Dendritic cell treated with granulocyte-macrophage colony-stimulating factor and Interleukin-4, amounts not matched to agents 40 ng/mL and 50 ng/mL, for 4 days (primary cell): ENCODE data around the gene PRR36.

ENCODE experiments used
- H3K27ac Mint-ChIP-seq: one replicate; pipeline ENCODE4 v1.8.0; 2022; ENCODE audit warnings: mild to moderate bottlenecking, mixed read lengths
- H3K27me3 Mint-ChIP-seq: one replicate; pipeline ENCODE4 v1.8.0; 2022; ENCODE audit warnings: mild to moderate bottlenecking, mixed read lengths
- H3K36me3 Mint-ChIP-seq: one replicate; pipeline ENCODE4 v1.8.0; 2022; ENCODE audit warnings: low read depth, mixed read lengths
- H3K4me1 Mint-ChIP-seq: one replicate; pipeline ENCODE4 v1.8.0; 2022; ENCODE audit warnings: low read depth, mixed read lengths
- H3K4me3 Mint-ChIP-seq: one replicate; pipeline ENCODE4 v1.8.0; 2022; ENCODE audit warnings: mild to moderate bottlenecking, moderate library complexity, mixed read lengths
- H3K9me3 Mint-ChIP-seq: one replicate; pipeline ENCODE4 v1.8.0; 2022; ENCODE audit warnings: mixed read lengths
- intact Hi-C: fragments of 100-400 bp; cut with micrococcal nuclease; formaldehyde crosslinking; loops from one replicate; pipeline ENCODE4 v1.15.0; 2022

Gene PRR36

GRCh38 chr19:7847664-7848063, 26.5 kb downstream of the PRR36 start:
- Mint-ChIP-seq H3K9me3 (no peaks in the 10 kb centered on the region), H3K36me3 (peaks cover 5% of the 10 kb centered on the region), H3K4me3 (no peak overlapping the region), H3K27me3 (peaks cover 2% of the 10 kb centered on the region), H3K27ac (no peak overlapping the region), H3K4me1 (peaks cover under 1% of the 10 kb centered on the region)
- intact Hi-C loops = no loop called here

DNA sequence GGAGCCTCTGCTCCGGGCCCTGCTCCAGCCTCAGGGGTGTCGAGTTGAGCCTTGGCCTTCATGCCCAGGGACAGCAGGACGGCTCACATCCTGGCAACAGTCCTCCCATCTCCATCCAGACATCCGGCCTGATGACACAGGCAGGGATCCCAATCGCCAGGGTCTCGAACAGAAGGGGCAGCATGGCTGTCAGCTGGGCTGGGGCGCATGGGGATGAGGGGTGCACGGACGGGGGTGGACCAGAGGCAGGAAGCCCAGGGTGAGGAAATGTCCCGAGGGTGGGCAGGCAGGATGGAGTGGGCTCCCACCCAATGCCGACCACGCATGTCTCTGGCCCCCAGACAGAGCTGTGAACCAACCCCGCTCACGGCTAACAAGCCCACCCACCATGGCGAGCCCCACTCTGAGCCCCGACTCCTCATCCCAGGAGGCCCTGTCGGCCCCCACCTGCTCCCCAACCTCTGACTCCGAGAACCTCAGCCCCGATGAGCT, 28.0 kb downstream of the PRR36 start:
- Mint-ChIP-seq H3K4me1 (no peaks in the 10 kb centered on the region), H3K27me3 (no peaks in the 10 kb centered on the region), H3K4me3 (no peak overlapping the region), H3K36me3 (peaks cover under 1% of the 10 kb centered on the region), H3K27ac (no peak overlapping the region), H3K9me3 (no peaks in the 10 kb centered on the region)
- intact Hi-C loops = no loop called here

DNA sequence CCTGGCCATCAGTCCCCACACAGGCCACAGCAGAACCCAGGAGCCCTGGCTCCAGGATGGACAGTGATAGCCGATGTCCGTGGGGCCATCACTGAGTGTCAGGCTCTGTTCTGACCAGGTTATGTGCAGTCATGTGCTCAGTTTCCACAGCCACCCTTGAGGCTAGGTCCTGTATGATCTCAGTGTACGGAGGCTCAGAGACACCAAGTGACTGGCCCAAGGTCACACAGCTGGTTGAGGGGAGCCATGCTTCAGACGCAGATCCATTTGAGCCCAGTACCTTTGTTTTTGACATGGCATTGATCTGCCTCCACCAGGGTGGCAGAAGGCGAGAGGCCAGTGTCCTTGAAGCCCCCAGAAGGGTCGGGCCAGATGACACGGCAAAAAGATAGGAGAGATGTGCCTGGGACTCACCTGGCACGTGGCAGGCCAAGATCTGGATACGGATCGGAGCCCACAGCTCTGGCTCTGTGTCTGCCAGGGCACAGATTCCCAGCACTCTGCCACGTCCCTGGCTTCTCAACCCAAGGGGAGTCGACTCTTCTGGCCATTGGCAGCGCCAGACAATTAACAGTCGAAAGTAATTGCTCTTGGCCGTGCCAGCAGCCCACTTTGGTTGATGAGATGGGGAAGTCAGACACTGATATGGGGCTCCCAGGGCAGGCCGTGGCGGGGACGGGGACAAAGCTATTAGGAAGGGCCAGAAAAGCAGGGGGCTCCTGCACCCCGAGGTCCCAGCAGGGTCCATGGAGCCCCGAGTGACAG, 28.6 kb downstream of the PRR36 start:
- H3K9me3 Mint-ChIP-seq = no peaks in the 10 kb centered on the region
- intact Hi-C loops = no loop called here
- H3K4me1 Mint-ChIP-seq = no peaks in the 10 kb centered on the region
- no peaks in the 10 kb centered on the region for H3K36me3 Mint-ChIP-seq
- no peaks in the 10 kb centered on the region for H3K27me3 Mint-ChIP-seq
- no peak overlapping the region for H3K4me3 Mint-ChIP-seq
- H3K27ac Mint-ChIP-seq = no peak overlapping the region

DNA sequence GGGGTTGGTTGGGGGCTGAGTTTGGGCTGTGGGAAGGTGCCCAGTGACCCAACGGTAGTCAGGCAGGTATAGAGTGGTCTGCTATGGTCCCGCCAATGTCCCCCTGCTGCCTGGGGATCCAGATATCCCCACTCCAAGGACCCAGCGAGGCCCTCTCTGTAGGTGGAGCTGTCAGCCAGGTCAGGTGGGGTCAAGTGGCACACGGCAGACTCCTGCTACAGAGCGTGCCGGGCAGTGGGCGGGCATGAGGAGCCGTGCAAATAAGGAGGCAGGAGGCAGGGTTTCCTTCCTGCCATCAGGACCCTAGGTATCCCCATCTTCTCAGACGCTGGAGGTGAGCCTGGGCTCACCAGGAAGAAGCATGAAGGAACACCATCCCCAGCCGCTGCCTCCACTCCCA, 29.2 kb downstream of the PRR36 start:
- intact Hi-C loops = no loop called here
- Mint-ChIP-seq H3K27ac (no peak overlapping the region), H3K27me3 (no peaks in the 10 kb centered on the region), H3K4me3 (no peak overlapping the region), H3K9me3 (no peaks in the 10 kb centered on the region), H3K4me1 (no peaks in the 10 kb centered on the region), H3K36me3 (no peaks in the 10 kb centered on the region)

GRCh38 chr19:7844405-7844804, 29.8 kb downstream of the PRR36 start:
- Mint-ChIP-seq H3K36me3 (no peaks in the 10 kb centered on the region), H3K4me1 (no peaks in the 10 kb centered on the region), H3K9me3 (no peaks in the 10 kb centered on the region), H3K27me3 (no peaks in the 10 kb centered on the region), H3K4me3 (no peak overlapping the region), H3K27ac (no peak overlapping the region)
- intact Hi-C loops = no loop called here

- Mint-ChIP-seq H3K9me3 (no peaks in the 10 kb centered on the region), H3K27ac (no peak overlapping the region), H3K27me3 (no peaks in the 10 kb centered on the region), H3K4me1 (no peaks in the 10 kb centered on the region), H3K4me3 (no peak overlapping the region), H3K36me3 (no peaks in the 10 kb centered on the region)
- intact Hi-C loops = no loop called here
Observed at GRCh38 chr19:7843521-7843920, 30.7 kb downstream of the PRR36 start.

DNA sequence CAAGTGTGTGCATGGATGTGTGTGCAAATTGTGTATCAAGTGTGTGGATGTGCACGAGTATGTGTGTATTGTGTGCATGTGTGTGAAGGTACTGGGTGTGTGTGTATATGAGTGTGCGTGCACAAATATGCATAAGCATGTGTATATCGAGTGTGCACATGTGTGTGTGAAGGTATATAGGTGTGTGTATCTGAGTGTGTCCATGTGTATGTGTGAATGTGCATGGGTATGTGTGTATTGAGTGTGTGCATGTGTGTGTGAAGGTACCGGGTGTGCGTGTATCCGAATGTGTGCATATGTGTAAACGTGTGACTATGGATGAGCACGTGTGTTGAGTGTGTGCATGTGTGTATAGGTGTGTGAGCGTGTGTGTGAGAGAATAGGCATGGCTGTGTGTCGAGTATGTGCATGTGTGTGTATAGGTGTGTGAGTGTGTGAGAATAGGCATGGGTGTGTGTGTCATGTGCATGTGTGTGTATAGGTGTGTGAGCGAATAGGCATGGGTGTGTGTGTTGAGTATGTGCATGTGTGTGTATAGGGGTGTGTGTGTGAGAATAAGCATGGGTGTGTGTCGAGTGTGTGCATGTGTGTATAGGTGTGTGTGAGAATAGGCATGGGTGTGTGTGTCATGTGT, 31.4 kb downstream of the PRR36 start:
- intact Hi-C loops = no loop called here
- Mint-ChIP-seq H3K4me3 (no peak overlapping the region), H3K27ac (no peak overlapping the region), H3K9me3 (no peaks in the 10 kb centered on the region), H3K27me3 (no peaks in the 10 kb centered on the region), H3K36me3 (no peaks in the 10 kb centered on the region), H3K4me1 (no peaks in the 10 kb centered on the region)

GRCh38 chr19:7841751-7842660, 32.2 kb downstream of the PRR36 start:
- Mint-ChIP-seq H3K4me1 (no peaks in the 10 kb centered on the region), H3K27ac (no peak overlapping the region), H3K27me3 (no peaks in the 10 kb centered on the region), H3K36me3 (no peaks in the 10 kb centered on the region), H3K4me3 (no peak overlapping the region), H3K9me3 (no peaks in the 10 kb centered on the region)
- intact Hi-C loops = no loop called here

GRCh38 chr19:7840629-7841028, 33.6 kb downstream of the PRR36 start:
- Mint-ChIP-seq H3K36me3 (no peaks in the 10 kb centered on the region), H3K27me3 (no peaks in the 10 kb centered on the region), H3K4me3 (no peak overlapping the region), H3K27ac (no peak overlapping the region), H3K4me1 (no peaks in the 10 kb centered on the region), H3K9me3 (no peaks in the 10 kb centered on the region)
- intact Hi-C loops = no loop called here

GRCh38 chr19:7839476-7839875, 34.7 kb downstream of the PRR36 start:
- H3K27me3 Mint-ChIP-seq = no peaks in the 10 kb centered on the region
- H3K4me1 Mint-ChIP-seq = no peaks in the 10 kb centered on the region
- no peak overlapping the region for H3K27ac Mint-ChIP-seq
- H3K36me3 Mint-ChIP-seq = no peaks in the 10 kb centered on the region
- no peak overlapping the region for H3K4me3 Mint-ChIP-seq
- no peaks in the 10 kb centered on the region for H3K9me3 Mint-ChIP-seq
- intact Hi-C loops = no loop called here

DNA sequence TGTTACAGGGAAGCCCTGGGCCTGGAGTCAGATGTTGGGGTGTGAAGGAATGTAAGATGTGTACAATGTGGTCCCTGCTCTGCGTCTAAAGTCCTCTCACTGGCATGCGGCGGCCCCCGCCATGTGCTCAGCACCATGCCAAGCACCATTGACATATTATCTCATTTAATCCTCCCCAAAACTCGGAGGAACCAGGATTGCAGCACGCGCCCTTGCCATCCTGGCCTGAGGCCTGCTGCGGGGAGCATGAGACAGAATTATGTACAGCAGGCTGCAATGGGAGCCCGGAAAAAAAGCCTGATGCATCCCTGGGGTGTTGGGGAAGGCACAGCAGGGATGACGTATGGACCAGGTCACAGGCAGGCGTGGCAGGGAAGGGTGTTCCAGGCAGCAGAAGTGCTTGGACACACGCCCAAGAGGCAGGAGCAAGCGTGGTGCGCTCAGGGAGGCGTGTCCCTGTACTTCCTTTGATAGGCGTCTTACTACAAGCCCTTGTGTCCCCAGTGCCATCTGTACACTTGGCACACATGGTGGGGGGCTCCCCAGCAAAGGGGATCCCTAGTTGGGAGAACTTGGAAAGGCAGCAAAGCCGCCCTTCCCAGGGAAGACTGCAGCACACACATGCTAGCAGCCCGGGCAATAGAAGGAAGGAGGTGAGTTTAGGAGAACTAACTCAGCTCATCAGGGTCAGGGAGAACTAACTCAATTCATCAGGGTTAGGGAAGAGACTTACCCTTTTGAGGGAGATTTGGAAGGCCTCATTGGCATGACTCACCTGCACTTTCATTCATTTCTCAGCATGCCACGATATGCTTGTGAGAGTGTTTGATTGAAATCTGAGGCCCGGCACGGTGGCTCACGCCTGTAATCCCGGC, 40.7 kb downstream of the PRR36 start:
- Mint-ChIP-seq H3K9me3 (no peaks in the 10 kb centered on the region), H3K4me3 (no peak overlapping the region), H3K36me3 (no peaks in the 10 kb centered on the region), H3K4me1 (peaks cover 41% of the 10 kb centered on the region), H3K27me3 (no peaks in the 10 kb centered on the region), H3K27ac (peak overlapping the region; percentile 28)
- intact Hi-C loops = no loop called here

DNA sequence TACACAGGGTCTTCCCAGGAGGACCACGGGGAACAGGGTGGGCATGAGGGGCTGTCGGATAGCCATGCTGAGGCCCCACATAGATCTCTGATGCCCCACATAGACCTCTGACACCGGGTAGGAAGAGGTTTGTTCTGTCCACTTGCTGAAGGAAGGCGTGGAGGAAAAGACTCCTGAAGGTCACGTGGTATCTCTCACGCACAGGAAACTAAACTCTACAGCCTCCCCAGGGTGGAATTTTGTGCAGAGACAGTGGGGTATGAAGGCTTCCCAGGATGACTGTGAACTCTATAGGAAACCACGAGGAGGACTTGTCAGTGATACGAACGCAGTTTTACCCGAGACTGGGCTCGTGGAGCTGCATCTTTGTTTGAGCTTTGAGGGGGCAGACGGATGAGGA, 41.4 kb downstream of the PRR36 start:
- Mint-ChIP-seq H3K4me1 (peaks cover 41% of the 10 kb centered on the region), H3K27me3 (peaks cover 3% of the 10 kb centered on the region), H3K4me3 (no peak overlapping the region), H3K36me3 (no peaks in the 10 kb centered on the region), H3K9me3 (no peaks in the 10 kb centered on the region), H3K27ac (peak overlapping the region; percentile 28)
- intact Hi-C loops = no loop called here

DNA sequence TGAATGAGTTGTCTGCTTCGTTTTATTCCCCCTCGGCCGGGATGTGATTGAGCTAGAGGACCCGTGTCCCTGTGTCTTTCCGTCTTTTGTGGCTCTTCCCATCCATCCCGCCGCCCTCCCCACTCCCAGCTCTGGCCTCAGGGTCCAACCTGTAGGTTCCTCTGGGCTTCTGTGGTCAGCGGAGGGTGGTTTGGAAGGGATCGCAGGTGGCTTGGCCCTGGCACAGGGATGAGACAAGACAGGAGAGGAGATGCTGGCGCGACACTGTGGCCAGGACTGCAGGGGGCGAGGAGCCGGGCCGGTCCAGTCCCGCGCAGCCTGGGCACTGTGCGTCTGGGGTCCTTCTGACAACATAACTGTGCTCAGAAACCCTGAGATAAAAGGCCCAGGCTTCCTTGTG, 42.2 kb downstream of the PRR36 start:
- Mint-ChIP-seq H3K36me3 (no peaks in the 10 kb centered on the region), H3K9me3 (no peaks in the 10 kb centered on the region), H3K4me3 (no peak overlapping the region), H3K27me3 (peaks cover 7% of the 10 kb centered on the region), H3K4me1 (peaks cover 41% of the 10 kb centered on the region), H3K27ac (peak overlapping the region; percentile 81)
- intact Hi-C loops = no loop called here
